Suprapubic skin (tissue), 3 donors: ENCODE results near the gene PDE6C.

Experiments used
- CTCF ChIP-seq, 2 donors: fragments of 200-600 bp in 1 of 2; fragments of 450-650 bp in 1 of 2; sonication (generic) in 1 of 2; IDR thresholded peaks; one replicate each; pipeline ENCODE4 v1.5.1; 2016 to 2019; ENCODE audit warnings: antibody characterized with exemption in 2 of 2, mild to moderate bottlenecking in 1 of 2, moderate library complexity in 1 of 2
- POLR2AphosphoS5 ChIP-seq, 3 donors: sonication (generic); formaldehyde crosslinking; IDR thresholded peaks; one replicate each; pipeline ENCODE4 v1.6.1; 2017; ENCODE audit warnings: antibody characterized with exemption in 3 of 3

DNA sequence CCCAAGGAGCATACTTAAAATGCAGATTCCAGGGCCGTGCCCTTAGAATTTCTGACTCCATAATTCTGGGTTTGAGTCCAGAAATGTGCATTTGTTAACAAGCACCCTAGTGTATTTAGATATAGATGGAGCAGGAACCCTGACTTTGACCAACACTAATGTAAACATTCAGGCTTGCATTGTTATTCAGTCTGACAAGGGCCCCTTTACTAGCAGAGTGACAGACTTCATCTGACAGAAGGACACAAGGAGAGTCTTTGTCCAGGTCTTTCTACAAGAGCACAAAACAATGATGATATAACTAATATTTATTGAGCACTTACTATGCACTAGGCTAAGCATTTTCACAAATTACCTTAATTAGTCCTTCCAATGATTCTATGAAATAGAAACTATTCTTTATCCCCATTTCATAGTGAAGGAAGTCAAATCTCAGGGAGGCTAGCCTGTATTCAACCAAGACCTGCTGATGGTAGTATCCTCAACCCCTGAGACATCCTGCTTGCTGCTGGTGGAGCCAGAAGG lies 15.2 kb upstream of the PDE6C start:
- no peak for TF ChIP-seq POLR2AphosphoS5 (IDR thresholded peaks at IDR 0.05)
- TF ChIP-seq CTCF (IDR thresholded peaks at IDR 0.05) = no peak
